KG1 (cell line): ENCODE data around the gene ARMS2.

Source experiments
- DNase-seq: peaks from one replicate; lab custom pipeline; 2025; lab: John Stamatoyannopoulos, UW

Gene ARMS2

GRCh38 chr10:122473116-122473515 is 18.7 kb downstream of the ARMS2 start:
- no peak for DNase-seq

GRCh38 chr10:122474131-122474818 is 19.8 kb downstream of the ARMS2 start:
- no peak for DNase-seq

GRCh38 chr10:122475100-122475499 is 20.6 kb downstream of the ARMS2 start:
- DNase-seq: no peak

GRCh38 chr10:122475591-122476332 is 21.3 kb downstream of the ARMS2 start:
- no peak for DNase-seq

GRCh38 chr10:122476333-122476695 is 21.9 kb downstream of the ARMS2 start:
- no peak for DNase-seq

- no peak for DNase-seq
Observed at GRCh38 chr10:122477436-122477835, 23.0 kb downstream of the ARMS2 start.

GRCh38 chr10:122478971-122479370 is 24.5 kb downstream of the ARMS2 start:
- no peak for DNase-seq

GRCh38 chr10:122480146-122480833 is 25.8 kb downstream of the ARMS2 start:
- DNase-seq: no peak

GRCh38 chr10:122481296-122482056 is 27.0 kb downstream of the ARMS2 start:
- DNase-seq: no peak

GRCh38 chr10:122484276-122485060 is 30.0 kb downstream of the ARMS2 start:
- DNase-seq: no peak

GRCh38 chr10:122485670-122486069 is 31.2 kb downstream of the ARMS2 start:
- DNase-seq: no peak

- no peak for DNase-seq
Observed at GRCh38 chr10:122486406-122487080, 32.1 kb downstream of the ARMS2 start.

- DNase-seq: no peak
Observed at GRCh38 chr10:122487174-122487765, 32.8 kb downstream of the ARMS2 start.

- DNase-seq: no peak
Observed at GRCh38 chr10:122490268-122490667, 35.8 kb downstream of the ARMS2 start.

GRCh38 chr10:122490786-122491680 is 36.6 kb downstream of the ARMS2 start:
- DNase-seq: no peak

- no peak for DNase-seq
Observed at GRCh38 chr10:122492006-122492405, 37.6 kb downstream of the ARMS2 start.

- no peak for DNase-seq
Observed at GRCh38 chr10:122492999-122493481, 38.6 kb downstream of the ARMS2 start.

GRCh38 chr10:122493761-122494160 is 39.3 kb downstream of the ARMS2 start:
- no peak for DNase-seq

GRCh38 chr10:122494173-122494820 is 39.8 kb downstream of the ARMS2 start:
- no peak for DNase-seq
